Iris pigment epithelial cell (primary cell): ENCODE measurements around the gene ABLIM1.
A peak's percentile ranks its signal among the peaks of the same experiment; 100 is the strongest.

Experiments
- DNase-seq: peaks from one replicate; pipeline ENCODE4 v3.0.0-alpha.2; 2011; ENCODE audit warnings: low read depth

The ABLIM1 gene

GRCh38 chr10:114576716-114577115, 81.4 kb downstream of the ABLIM1 start:
- peak; percentile 3 for DNase-seq

GRCh38 chr10:114576132-114576487, 82.0 kb downstream of the ABLIM1 start:
- no peak for DNase-seq

GRCh38 chr10:114575417-114576131, 82.5 kb downstream of the ABLIM1 start:
- no peak for DNase-seq

- no peak for DNase-seq
Observed at GRCh38 chr10:114573330-114574045, 84.6 kb downstream of the ABLIM1 start.

- no peak for DNase-seq
Observed at GRCh38 chr10:114571316-114571999, 86.6 kb downstream of the ABLIM1 start.

- no peak for DNase-seq
Observed at GRCh38 chr10:114566064-114566463, 92.0 kb downstream of the ABLIM1 start.

- DNase-seq, result no peak
Observed at GRCh38 chr10:114565066-114565465, 93.0 kb downstream of the ABLIM1 start.

- DNase-seq, result no peak
Observed at GRCh38 chr10:114561008-114561523, 97.0 kb downstream of the ABLIM1 start.

GRCh38 chr10:114560144-114560543, 97.9 kb downstream of the ABLIM1 start:
- no peak for DNase-seq

- DNase-seq, result no peak
Observed at GRCh38 chr10:114559636-114560035, 98.4 kb downstream of the ABLIM1 start.

- DNase-seq, result no peak
Observed at GRCh38 chr10:114557854-114558253, 100.2 kb downstream of the ABLIM1 start.

- no peak for DNase-seq
Observed at GRCh38 chr10:114556236-114557122, 101.6 kb downstream of the ABLIM1 start.

GRCh38 chr10:114553436-114553835, 104.6 kb downstream of the ABLIM1 start:
- no peak for DNase-seq

GRCh38 chr10:114552050-114552449, 106.0 kb downstream of the ABLIM1 start:
- DNase-seq, result no peak

GRCh38 chr10:114551636-114551972, 106.5 kb downstream of the ABLIM1 start:
- no peak for DNase-seq

GRCh38 chr10:114550756-114551635, 107.1 kb downstream of the ABLIM1 start:
- peak; percentile 33 for DNase-seq

GRCh38 chr10:114548662-114549061, 109.4 kb downstream of the ABLIM1 start:
- DNase-seq, result peak; percentile 40

GRCh38 chr10:114547514-114547913, 110.6 kb downstream of the ABLIM1 start:
- no peak for DNase-seq

GRCh38 chr10:114547056-114547455, 111.0 kb downstream of the ABLIM1 start:
- DNase-seq, result no peak

- DNase-seq, result no peak
Observed at GRCh38 chr10:114545819-114546218, 112.3 kb downstream of the ABLIM1 start.

GRCh38 chr10:114545071-114545470, 113.0 kb downstream of the ABLIM1 start:
- no peak for DNase-seq
